Measurements from ENCODE around the gene BCAP31.

GRCh38 chrX:153669174-153669890 is 54.9 kb downstream of the BCAP31 start:
- TF ChIP-seq POLR2A (IDR thresholded peaks at IDR 0.05), result no peak
- peak; percentile 43 to 53 (median 48) for TF ChIP-seq CTCF (IDR thresholded peaks at IDR 0.05)
